ENCODE measurements around the gene GPANK1.

- peak; percentile 12; the same call in 1 of the 2 replicates for TF ChIP-seq POLR2A (IDR thresholded peaks at IDR 0.05; ENCODE audit: low read depth, low read length)
- peak; percentile 62; the same call in 1 of the 2 replicates for TF ChIP-seq POLR2AphosphoS5 (IDR thresholded peaks at IDR 0.05; ENCODE audit: low read depth, low read length)
- TF ChIP-seq TAF1 (IDR thresholded peaks at IDR 0.05; ENCODE audit: borderline replicate concordance, low read depth, low read length) = no peak
Measured at GRCh38 chr6:31631681-31632278, 33.0 kb downstream of the GPANK1 start.
